ENCODE results near the gene C1QTNF5. TPM values are rescaled to one million over a fixed set of nuclear protein-coding genes. Genes with fewer than 3 reads are reported as not detected.

C1QTNF5 gene
- total RNA-seq, 1 donor from 2014 or later = not detected

- intact Hi-C loops (cut with micrococcal nuclease) = loop anchor here (2.0 kb wide), 1 partner anchor 14 kb away; no protein-coding TSS in a partner anchor
- peaks cover 19% of the 10 kb centered on the region for H3K36me3 Mint-ChIP-seq (ENCODE audit: low read depth)
Measured at GRCh38 chr11:119335091-119335654, 5.5 kb downstream of the C1QTNF5 start.

DNA sequence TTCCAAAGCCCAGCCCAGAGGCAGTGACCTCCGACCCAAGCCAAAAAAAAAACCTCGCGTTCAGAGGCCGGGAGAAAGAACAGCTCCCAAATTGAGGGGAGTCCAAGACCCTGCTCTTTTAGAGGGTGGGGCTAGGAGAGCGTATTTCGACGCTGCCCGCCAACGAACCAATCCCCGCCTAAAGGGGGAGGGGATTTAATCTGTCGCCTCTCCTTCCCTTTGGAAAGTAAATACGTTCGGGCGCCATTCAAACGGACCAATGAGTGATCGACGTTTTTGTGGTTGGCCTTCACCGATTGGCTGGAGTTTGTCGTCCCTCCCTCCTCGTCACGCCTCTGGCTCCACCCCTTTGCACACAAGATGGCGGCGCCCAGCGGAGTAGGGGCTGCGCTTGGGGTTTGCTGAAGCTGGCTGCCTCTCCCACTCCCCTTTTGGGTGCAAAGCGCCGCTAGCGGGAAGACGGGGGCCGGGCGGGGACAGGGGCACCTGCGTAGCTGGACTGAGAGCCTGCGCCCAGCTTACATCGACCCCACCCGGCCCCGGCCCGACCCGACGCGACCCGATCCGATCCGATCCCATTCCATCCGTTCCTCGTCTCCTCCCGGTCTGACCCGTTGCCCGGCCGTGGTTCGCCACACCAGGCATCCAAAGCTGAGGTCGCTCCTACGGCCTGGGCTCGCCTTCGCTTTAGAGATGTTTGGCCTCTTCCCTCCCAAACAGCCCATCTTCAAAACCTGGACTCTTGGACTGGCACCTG lies 6.3 kb downstream of the C1QTNF5 start, which contains the start of gene RNF26:
Gene RNF26, plus strand, starts transcription at position 354 of the 757 bp plus-strand sequence. CDS start 596 bp downstream, outside the sequence.
- intact Hi-C loops (cut with micrococcal nuclease) = loop anchor here (1.0 to 5.0 kb wide), 4 partner anchors 14 to 267 kb away; partner anchors contain the start of gene VPS11

More at GRCh38 chr11:119335091-119335654, 5.5 kb downstream of the C1QTNF5 start:
- DNase-seq (ENCODE audit: low spot score) = no peak
- Mint-ChIP-seq H3K4me3 (ENCODE audit: low read depth) (peak overlapping the region; percentile 100), H3K27me3 (ENCODE audit: low read depth) (peaks cover 20% of the 10 kb centered on the region), H3K27ac (peak overlapping the region; percentile 99), H3K9me3 (no peaks in the 10 kb centered on the region), H3K4me1 (ENCODE audit: low read depth) (peaks cover 40% of the 10 kb centered on the region)

DNA sequence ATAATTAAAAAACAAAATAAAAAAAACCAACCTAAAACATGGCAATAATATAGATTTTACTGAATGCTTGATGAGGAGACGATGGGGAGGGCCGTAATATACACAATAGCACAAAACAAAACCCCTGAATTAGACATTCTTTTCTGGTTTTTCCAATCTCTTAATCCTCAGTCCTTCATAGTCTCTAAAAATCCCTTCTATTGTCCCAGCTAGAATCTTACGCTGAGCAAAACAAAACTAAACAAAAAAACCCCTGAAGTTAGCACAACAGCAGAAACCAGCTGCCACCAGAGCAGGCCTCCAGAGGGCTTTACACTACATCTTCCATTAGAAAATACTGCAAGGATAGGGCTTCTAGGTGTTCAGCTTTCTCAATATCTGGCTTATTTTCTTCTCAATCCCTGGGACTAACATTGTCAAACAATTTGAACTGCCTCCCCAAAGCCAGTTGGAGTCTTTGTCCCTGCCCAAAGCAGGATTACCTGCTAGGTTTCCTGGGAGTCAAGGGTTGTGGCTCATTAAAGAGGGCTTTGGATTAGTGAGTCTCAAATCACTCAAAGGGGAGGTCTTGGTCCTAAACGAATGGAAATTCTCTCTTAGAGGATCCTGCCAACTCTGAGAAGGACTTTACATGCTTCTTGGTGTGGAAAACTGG lies 8.4 kb downstream of the C1QTNF5 start:
- peak overlapping the region; percentile 22 for H3K4me3 Mint-ChIP-seq (ENCODE audit: low read depth)
- DNase-seq (ENCODE audit: low spot score) = no peak
- H3K36me3 Mint-ChIP-seq (ENCODE audit: low read depth) = peaks cover 8% of the 10 kb centered on the region
- H3K27me3 Mint-ChIP-seq (ENCODE audit: low read depth) = peaks cover 14% of the 10 kb centered on the region
- intact Hi-C loops (cut with micrococcal nuclease) = loop anchor here (5.0 kb wide), 2 partner anchors 70 to 265 kb away; partner anchors contain the start of gene VPS11
- peaks cover 29% of the 10 kb centered on the region for H3K4me1 Mint-ChIP-seq (ENCODE audit: low read depth)
- no peaks in the 10 kb centered on the region for H3K9me3 Mint-ChIP-seq
- peak overlapping the region; percentile 90 for H3K27ac Mint-ChIP-seq

More for the DNA sequence above, 6.3 kb downstream of the C1QTNF5 start, which contains the start of gene RNF26:
- peak; percentile 93 for DNase-seq (ENCODE audit: low spot score)
- Mint-ChIP-seq H3K4me1 (ENCODE audit: low read depth) (peaks cover 40% of the 10 kb centered on the region), H3K27me3 (ENCODE audit: low read depth) (peaks cover 22% of the 10 kb centered on the region), H3K36me3 (ENCODE audit: low read depth) (peaks cover 18% of the 10 kb centered on the region), H3K27ac (peak within 1 kb of the TSS; percentile 99), H3K4me3 (ENCODE audit: low read depth) (peak within 1 kb of the TSS; percentile 100), H3K9me3 (no peaks in the 10 kb centered on the region)

DNA sequence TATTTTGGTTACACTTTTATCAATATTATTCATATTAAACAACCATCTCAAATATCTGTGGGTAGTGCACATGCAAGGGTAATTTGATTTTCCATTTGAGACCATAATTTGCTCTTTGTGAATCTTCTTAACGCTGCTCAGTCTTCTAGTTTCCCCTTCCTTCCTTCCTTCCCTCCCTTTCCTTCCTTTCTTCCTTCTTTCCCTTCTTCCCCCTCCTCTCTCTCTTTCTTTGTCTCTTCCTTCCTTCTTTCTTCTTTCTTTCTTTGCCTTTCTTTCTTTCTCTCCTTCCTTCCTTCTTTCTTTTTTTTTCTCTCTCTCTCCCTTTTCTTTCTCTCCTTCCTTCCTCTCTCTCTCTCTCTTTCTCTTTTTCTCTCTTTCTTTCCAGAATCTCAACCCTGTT lies 10.4 kb downstream of the C1QTNF5 start:
- Mint-ChIP-seq H3K27me3 (ENCODE audit: low read depth) (peaks cover 14% of the 10 kb centered on the region), H3K4me1 (ENCODE audit: low read depth) (peaks cover 14% of the 10 kb centered on the region), H3K27ac (no peak overlapping the region), H3K36me3 (ENCODE audit: low read depth) (no peaks in the 10 kb centered on the region), H3K9me3 (no peaks in the 10 kb centered on the region), H3K4me3 (ENCODE audit: low read depth) (no peak overlapping the region)
- intact Hi-C loops (cut with micrococcal nuclease) = loop anchor here (5.0 kb wide), 2 partner anchors 68 to 263 kb away; partner anchors contain the start of gene VPS11
- no peak for DNase-seq (ENCODE audit: low spot score)

DNA sequence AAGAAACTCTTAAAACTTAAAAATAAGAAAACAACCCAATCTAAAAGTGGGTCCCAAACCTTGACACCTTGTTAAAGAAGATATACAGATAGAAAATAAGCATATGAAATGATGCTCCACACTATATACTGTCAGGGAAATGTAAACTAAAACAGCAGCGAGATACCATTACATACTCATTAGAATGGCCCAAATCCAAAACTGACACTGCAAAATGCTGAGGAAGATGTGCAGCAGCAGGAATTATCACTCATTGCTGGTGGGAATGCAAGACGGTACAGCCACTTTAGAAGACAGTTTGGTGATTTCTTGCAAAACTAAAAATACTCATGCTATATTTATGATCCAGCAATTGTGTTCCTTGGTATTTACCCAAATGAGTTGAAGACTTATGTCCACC lies 11.4 kb downstream of the C1QTNF5 start:
- no peak for DNase-seq (ENCODE audit: low spot score)
- intact Hi-C loops (cut with micrococcal nuclease) = no loop called here
- Mint-ChIP-seq H3K36me3 (ENCODE audit: low read depth) (no peaks in the 10 kb centered on the region), H3K27ac (no peak overlapping the region), H3K27me3 (ENCODE audit: low read depth) (peaks cover 14% of the 10 kb centered on the region), H3K4me1 (ENCODE audit: low read depth) (peaks cover 10% of the 10 kb centered on the region), H3K9me3 (no peaks in the 10 kb centered on the region), H3K4me3 (ENCODE audit: low read depth) (no peak overlapping the region)

- H3K9me3 Mint-ChIP-seq = no peaks in the 10 kb centered on the region
- no peak overlapping the region for H3K4me3 Mint-ChIP-seq (ENCODE audit: low read depth)
Measured at GRCh38 chr11:119324189-119324588, 16.5 kb downstream of the C1QTNF5 start.

GRCh38 chr11:119323532-119324033 lies 17.1 kb downstream of the C1QTNF5 start:
- Mint-ChIP-seq H3K9me3 (no peaks in the 10 kb centered on the region), H3K4me1 (ENCODE audit: low read depth) (peaks cover 16% of the 10 kb centered on the region), H3K27ac (no peak overlapping the region), H3K36me3 (ENCODE audit: low read depth) (no peaks in the 10 kb centered on the region), H3K4me3 (ENCODE audit: low read depth) (no peak overlapping the region), H3K27me3 (ENCODE audit: low read depth) (peaks cover 6% of the 10 kb centered on the region)
- intact Hi-C loops (cut with micrococcal nuclease) = loop anchor here (5.0 kb wide), 1 partner anchor 116 kb away; the partner anchor contains the start of gene CBL
- DNase-seq (ENCODE audit: low spot score) = peak; percentile 65

More at GRCh38 chr11:119324189-119324588, 16.5 kb downstream of the C1QTNF5 start:
- Mint-ChIP-seq H3K4me1 (ENCODE audit: low read depth) (peaks cover 15% of the 10 kb centered on the region), H3K27me3 (ENCODE audit: low read depth) (peaks cover 2% of the 10 kb centered on the region), H3K27ac (no peak overlapping the region), H3K36me3 (ENCODE audit: low read depth) (no peaks in the 10 kb centered on the region)
- DNase-seq (ENCODE audit: low spot score) = no peak
- intact Hi-C loops (cut with micrococcal nuclease) = loop anchor here (5.0 kb wide), 1 partner anchor 117 kb away; the partner anchor contains the start of gene CBL

DNA sequence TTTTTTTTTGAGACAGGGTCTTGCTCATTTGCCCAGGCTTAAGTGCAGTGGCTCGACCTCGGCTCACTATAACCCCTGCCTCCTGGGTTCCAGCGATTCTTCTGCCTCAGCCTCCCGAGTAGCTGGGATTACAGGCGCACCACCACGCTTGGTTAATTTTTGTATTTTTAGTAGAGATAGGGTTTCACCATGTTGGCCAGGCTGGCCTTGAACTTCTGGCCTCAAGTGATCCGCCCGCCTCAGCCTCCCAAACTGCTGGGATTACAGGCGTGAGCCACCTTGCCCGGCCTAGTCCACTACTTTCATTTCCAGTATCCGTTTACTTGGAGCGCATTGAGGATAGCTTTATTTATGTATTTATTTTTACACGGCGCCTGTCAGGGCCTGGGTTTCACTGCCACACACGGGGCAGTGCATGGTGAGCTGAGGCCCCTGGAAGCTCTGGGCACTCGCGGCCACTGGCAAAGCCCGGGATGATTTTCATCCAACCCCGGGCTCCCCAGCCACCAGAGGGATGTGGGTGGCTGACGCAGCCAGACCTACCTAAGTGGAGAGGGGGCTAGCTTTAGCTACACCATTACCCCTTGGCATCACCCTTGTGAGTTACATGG lies 17.7 kb downstream of the C1QTNF5 start:
- Mint-ChIP-seq H3K27me3 (ENCODE audit: low read depth) (peaks cover 7% of the 10 kb centered on the region), H3K27ac (no peak overlapping the region), H3K4me1 (ENCODE audit: low read depth) (peaks cover 16% of the 10 kb centered on the region), H3K4me3 (ENCODE audit: low read depth) (no peak overlapping the region), H3K36me3 (ENCODE audit: low read depth) (no peaks in the 10 kb centered on the region), H3K9me3 (no peaks in the 10 kb centered on the region)
- no peak for DNase-seq (ENCODE audit: low spot score)
- intact Hi-C loops (cut with micrococcal nuclease) = loop anchor here (5.0 kb wide), 1 partner anchor 116 kb away; the partner anchor contains the start of gene CBL

- H3K27me3 Mint-ChIP-seq (ENCODE audit: low read depth) = peaks cover 12% of the 10 kb centered on the region
- no peaks in the 10 kb centered on the region for H3K9me3 Mint-ChIP-seq
- H3K36me3 Mint-ChIP-seq (ENCODE audit: low read depth) = no peaks in the 10 kb centered on the region
- intact Hi-C loops (cut with micrococcal nuclease) = loop anchor here (5.0 kb wide), 1 partner anchor 115 kb away; the partner anchor contains the start of gene CBL
- H3K27ac Mint-ChIP-seq = no peak overlapping the region
- DNase-seq (ENCODE audit: low spot score) = no peak
- H3K4me1 Mint-ChIP-seq (ENCODE audit: low read depth) = peaks cover 16% of the 10 kb centered on the region
- no peak overlapping the region for H3K4me3 Mint-ChIP-seq (ENCODE audit: low read depth)
Measured at GRCh38 chr11:119322360-119322739, 18.3 kb downstream of the C1QTNF5 start.

DNA sequence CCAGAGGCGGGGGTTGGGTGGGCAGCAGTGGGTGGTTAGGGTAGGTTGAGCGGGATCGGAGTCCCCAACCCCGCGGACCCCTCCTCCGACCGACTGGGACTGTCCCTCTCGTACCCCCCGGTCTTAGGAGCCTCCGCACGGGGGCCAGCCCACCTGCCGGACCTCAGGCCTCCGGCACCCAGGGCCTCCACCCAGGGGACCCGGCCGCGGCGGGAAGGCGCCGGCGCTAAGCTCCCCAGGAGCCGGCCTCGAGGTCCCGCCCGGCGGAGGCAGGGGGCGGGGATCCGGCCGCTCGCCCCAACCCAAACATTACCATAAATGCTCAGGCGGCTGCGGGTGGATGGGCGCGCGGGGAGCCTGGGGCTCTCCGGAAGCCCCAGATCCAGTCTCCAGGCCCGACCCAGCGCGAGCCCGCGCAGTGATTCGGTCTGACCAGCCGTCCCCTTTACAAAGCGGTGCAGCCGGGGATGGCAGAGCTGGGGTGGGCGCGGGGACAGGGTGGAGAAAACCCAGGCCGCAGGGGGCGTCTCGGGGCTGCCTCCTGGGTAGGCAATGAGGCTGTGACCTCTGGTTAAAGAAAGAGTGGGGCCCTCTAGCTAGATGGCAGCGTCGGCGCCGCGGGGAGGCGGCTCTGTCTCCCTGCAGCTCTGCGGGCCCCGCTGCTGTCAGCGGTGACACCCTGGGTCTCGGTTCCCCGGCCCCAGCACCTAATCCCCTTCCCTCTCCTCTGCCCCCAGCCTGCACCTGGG lies 19.7 kb downstream of the C1QTNF5 start:
- DNase-seq (ENCODE audit: low spot score) = peak; percentile 63
- H3K27me3 Mint-ChIP-seq (ENCODE audit: low read depth) = peaks cover 12% of the 10 kb centered on the region
- H3K36me3 Mint-ChIP-seq (ENCODE audit: low read depth) = no peaks in the 10 kb centered on the region
- no peaks in the 10 kb centered on the region for H3K9me3 Mint-ChIP-seq
- peak overlapping the region; percentile 83 for H3K27ac Mint-ChIP-seq
- intact Hi-C loops (cut with micrococcal nuclease) = loop anchor here (2.0 to 5.0 kb wide), 2 partner anchors 14 to 114 kb away; partner anchors contain the start of genes CBL and RNF26
- peaks cover 16% of the 10 kb centered on the region for H3K4me1 Mint-ChIP-seq (ENCODE audit: low read depth)
- peak overlapping the region; percentile 79 for H3K4me3 Mint-ChIP-seq (ENCODE audit: low read depth)

DNA sequence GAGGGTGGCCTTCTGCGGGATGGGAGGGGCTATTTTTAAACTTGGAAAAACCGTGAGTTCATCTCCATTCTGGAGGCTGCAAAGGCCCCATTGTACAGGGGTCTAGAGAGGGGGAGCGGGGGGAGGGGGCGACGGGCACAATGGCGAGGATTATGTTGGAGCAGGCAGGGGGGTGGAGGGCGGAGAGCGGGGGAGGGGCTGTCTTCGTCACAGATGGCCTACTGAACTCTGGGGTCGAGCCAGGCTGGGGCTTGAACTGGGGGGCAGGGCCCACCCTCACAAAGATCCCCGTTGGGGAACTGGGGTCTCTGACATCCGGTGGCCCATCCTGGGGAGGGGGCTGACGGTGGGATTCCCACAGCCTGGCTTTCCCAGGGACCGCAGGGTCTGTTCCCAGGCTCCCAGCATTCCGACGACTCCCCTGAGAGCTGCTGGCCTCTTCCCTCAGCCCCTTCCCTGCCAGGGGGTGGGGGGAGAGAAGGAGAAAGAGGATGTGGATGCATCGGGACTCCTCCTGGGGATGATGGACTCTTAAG lies 20.4 kb downstream of the C1QTNF5 start:
- Mint-ChIP-seq H3K9me3 (no peaks in the 10 kb centered on the region), H3K4me1 (ENCODE audit: low read depth) (peaks cover 16% of the 10 kb centered on the region), H3K36me3 (ENCODE audit: low read depth) (no peaks in the 10 kb centered on the region), H3K4me3 (ENCODE audit: low read depth) (no peak overlapping the region), H3K27ac (no peak overlapping the region), H3K27me3 (ENCODE audit: low read depth) (peaks cover 17% of the 10 kb centered on the region)
- intact Hi-C loops (cut with micrococcal nuclease) = loop anchor here (2.0 to 5.0 kb wide), 2 partner anchors 14 to 113 kb away; partner anchors contain the start of genes CBL and RNF26
- DNase-seq (ENCODE audit: low spot score) = no peak
